Measurements from ENCODE around the gene RNF167. TPM values are rescaled to one million over a fixed set of nuclear protein-coding genes. Genes with fewer than 3 reads are reported as not detected.

The RNF167 gene
- 72.3 to 74.6 TPM (median 73.1 TPM) in 3 replicates for total RNA-seq

DNA sequence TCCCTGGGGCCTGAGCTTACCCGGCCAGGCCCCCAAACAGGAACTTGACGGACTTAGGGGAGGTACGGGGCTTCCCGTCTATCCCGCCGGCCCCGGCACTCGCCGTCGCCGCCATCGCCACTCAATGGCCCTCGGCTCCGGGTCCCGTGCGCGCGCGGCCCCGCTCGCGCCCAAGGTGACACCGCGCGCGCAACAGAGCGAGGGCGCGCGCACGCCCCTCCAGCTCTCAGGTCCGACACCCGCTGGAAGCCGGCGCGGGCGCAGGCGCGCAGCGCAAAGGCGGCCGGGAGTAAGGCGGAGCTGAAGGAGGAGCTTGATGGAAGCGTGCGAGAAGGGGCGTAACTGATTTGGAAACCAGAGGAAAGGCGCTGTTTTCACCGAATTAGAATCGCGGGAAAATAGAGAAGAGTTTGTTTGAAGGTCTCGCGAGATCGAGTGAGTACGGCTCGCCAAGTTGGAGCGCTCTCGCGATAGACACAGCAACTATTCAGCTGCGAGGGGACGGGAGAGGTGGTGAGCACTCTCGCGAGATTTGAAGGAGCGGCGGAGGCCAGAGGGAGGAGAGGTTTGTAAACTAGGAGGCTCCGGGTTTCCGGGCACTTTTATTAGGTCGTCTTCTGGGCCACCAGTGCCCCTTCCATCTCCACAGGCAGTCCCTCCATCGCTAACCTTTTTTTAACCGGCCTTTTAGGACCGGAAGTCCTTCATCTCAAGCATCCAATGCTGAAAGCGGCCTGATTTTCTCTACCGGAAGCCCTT lies at the start of gene RNF167, which contains the start of gene SLC25A11:
TSS of gene RNF167 (plus strand) at position 473 of the 759 bp plus-strand sequence. CDS start 642 bp downstream, outside the sequence.
TSS of gene SLC25A11 (minus strand) at position 251 of the 759 bp plus-strand sequence. CDS start at position 115, 136 bp downstream.
- Mint-ChIP-seq H3K9me3 (no peaks in the 10 kb centered on the region), H3K27me3 (ENCODE audit: low read depth) (no peaks in the 10 kb centered on the region)
- TF ChIP-seq, protein P1, sequence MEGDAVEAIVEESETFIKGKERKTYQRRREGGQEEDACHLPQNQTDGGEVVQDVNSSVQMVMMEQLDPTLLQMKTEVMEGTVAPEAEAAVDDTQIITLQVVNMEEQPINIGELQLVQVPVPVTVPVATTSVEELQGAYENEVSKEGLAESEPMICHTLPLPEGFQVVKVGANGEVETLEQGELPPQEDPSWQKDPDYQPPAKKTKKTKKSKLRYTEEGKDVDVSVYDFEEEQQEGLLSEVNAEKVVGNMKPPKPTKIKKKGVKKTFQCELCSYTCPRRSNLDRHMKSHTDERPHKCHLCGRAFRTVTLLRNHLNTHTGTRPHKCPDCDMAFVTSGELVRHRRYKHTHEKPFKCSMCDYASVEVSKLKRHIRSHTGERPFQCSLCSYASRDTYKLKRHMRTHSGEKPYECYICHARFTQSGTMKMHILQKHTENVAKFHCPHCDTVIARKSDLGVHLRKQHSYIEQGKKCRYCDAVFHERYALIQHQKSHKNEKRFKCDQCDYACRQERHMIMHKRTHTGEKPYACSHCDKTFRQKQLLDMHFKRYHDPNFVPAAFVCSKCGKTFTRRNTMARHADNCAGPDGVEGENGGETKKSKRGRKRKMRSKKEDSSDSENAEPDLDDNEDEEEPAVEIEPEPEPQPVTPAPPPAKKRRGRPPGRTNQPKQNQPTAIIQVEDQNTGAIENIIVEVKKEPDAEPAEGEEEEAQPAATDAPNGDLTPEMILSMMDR (IDR thresholded peaks at IDR 0.05; ENCODE audit: unreplicated experiment): no peak

GRCh38 chr17:4891411-4892410 lies 48.4 kb upstream of the RNF167 start:
- no peaks in the 10 kb centered on the region for H3K9me3 Mint-ChIP-seq
- TF ChIP-seq, protein P1 (IDR thresholded peaks at IDR 0.05; ENCODE audit: unreplicated experiment): no peak
- no peaks in the 10 kb centered on the region for H3K27me3 Mint-ChIP-seq (ENCODE audit: low read depth)
- H3K36me3 Mint-ChIP-seq: peaks cover 17% of the 10 kb centered on the region
- H3K4me3 Mint-ChIP-seq: no peak overlapping the region
- H3K27ac Mint-ChIP-seq: no peak overlapping the region
- no peaks in the 10 kb centered on the region for H3K4me1 Mint-ChIP-seq
- DNase-seq (ENCODE audit: low spot score in 2 of 2, unreplicated experiment in 2 of 2): no peak

More for the DNA sequence above, at the start of gene RNF167, which contains the start of gene SLC25A11:
- Mint-ChIP-seq H3K4me1 (peaks cover 29% of the 10 kb centered on the region), H3K4me3 (peak within 1 kb of the TSS; percentile 87), H3K27ac (peak within 1 kb of the TSS; percentile 99), H3K36me3 (peaks cover 2% of the 10 kb centered on the region)
- peak; percentile 89 to 92 for DNase-seq (ENCODE audit: low spot score in 2 of 2, unreplicated experiment in 2 of 2)

DNA sequence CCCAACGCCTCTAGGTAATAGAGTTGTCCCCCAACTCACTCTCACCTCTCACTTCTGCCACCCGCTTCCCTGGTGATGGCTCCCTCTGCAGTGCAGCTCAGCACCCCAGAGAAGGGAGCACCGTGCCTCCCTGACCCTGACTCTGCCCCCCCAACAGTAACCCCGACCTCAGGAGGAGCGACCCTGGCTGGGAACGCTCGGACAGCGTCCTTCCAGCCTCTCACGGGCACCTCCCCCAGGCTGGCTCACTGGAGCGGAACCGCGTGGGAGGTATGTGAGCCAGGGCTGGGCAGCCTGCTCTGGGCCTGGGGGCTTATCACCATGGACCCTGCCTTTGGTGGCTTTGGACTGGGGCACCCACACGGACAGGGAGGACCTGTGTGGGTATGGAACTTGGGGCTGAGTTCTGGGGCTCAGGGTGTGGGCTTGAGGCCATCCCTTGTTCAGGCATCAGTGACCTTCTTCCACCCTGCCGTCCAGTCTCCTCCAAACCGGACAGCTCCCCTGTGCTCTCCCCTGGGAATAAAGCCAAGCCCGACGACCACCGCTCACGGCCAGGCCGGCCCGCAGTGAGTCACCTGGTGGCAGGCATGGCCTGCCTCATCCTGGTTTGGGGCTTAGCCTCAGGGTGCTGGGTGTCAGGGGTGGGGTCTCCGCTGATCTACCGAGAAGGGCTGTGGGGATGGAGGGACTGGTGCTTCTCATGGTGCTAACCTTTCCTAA lies 47.4 kb upstream of the RNF167 start:
- Mint-ChIP-seq H3K9me3 (no peaks in the 10 kb centered on the region), H3K4me1 (no peaks in the 10 kb centered on the region), H3K27me3 (ENCODE audit: low read depth) (no peaks in the 10 kb centered on the region), H3K27ac (no peak overlapping the region), H3K4me3 (no peak overlapping the region), H3K36me3 (peaks cover 11% of the 10 kb centered on the region)
- no peak for DNase-seq (ENCODE audit: low spot score in 2 of 2, unreplicated experiment in 2 of 2)
- TF ChIP-seq, protein P1 (IDR thresholded peaks at IDR 0.05; ENCODE audit: unreplicated experiment): no peak

GRCh38 chr17:4893272-4893671 lies 46.8 kb upstream of the RNF167 start:
- peaks cover 11% of the 10 kb centered on the region for H3K36me3 Mint-ChIP-seq
- TF ChIP-seq, protein P1 (IDR thresholded peaks at IDR 0.05; ENCODE audit: unreplicated experiment): no peak
- no peak overlapping the region for H3K4me3 Mint-ChIP-seq
- H3K4me1 Mint-ChIP-seq: no peaks in the 10 kb centered on the region
- H3K27ac Mint-ChIP-seq: no peak overlapping the region
- H3K9me3 Mint-ChIP-seq: no peaks in the 10 kb centered on the region
- no peak for DNase-seq (ENCODE audit: low spot score in 2 of 2, unreplicated experiment in 2 of 2)
- no peaks in the 10 kb centered on the region for H3K27me3 Mint-ChIP-seq (ENCODE audit: low read depth)

Measured in mesothelial cell of epicardium (in vitro differentiated cells).